Activated gamma-delta T cell treated with anti-CD3 and anti-CD28 coated beads, Interleukin-2, amount 50 U/mL, for 16 hours (primary cell): ENCODE results near the gene CYGB.

ENCODE experiments used
- DNase-seq: peaks from one replicate; pipeline ENCODE4 v3.0.0-alpha.2; 2020; ENCODE audit warnings: low read depth

The CYGB gene

DNA sequence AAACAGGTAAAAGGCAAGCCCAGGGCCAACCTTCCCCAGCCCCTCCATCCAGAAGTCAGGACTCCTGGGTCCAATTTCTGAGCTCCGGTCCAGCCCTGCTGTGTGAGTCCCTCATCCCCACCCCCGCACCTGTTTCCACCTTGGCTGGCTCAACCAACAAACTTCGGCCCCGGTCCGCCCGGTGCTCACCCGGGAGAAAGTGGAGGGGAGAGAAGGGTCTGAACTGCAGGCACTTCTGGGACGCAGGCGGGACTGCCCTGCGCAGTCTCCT, 36.8 kb downstream of the CYGB start:
- DNase-seq = no peak

- no peak for DNase-seq
These were observed 37.3 kb downstream of the CYGB start for GRCh38 chr17:76500074-76500746.

DNA sequence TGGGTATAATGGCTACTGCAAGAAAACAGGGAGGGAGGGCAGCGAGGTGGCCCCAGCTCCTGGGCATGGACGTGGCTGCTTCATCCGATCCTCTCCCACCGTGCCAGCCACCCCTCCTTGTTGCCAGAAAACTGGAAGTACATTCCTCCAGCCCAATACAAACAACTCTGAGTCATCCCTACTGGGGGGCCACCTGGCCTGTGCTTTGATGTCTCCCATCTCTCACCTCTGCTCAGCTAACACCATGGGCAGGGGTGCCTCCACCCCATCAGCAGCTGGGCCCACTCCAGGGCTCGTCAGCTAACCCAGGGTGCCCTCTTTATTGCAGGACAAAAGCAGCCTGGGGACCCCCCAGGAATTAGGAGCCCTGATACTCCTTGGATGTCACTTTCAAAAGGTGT, 38.2 kb downstream of the CYGB start:
- no peak for DNase-seq

DNA sequence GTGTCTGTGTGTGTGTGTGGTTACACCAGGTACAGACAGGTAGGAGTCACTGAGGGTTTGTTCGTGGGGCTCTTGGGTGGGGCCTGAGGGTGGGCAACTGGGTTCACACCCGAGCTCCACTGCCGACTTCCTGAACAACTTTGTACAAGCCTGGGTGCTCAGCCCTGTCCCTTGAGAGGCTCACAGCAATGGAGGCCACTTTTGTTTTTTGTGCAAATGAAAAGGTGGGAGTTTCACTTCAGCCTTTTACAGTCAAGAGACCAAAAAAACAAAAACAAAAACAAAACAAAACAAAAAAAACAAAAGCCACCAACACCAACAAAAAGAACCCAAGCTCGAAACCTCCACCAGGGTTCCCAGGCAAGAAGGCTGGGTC, 38.6 kb downstream of the CYGB start:
- DNase-seq = no peak

DNA sequence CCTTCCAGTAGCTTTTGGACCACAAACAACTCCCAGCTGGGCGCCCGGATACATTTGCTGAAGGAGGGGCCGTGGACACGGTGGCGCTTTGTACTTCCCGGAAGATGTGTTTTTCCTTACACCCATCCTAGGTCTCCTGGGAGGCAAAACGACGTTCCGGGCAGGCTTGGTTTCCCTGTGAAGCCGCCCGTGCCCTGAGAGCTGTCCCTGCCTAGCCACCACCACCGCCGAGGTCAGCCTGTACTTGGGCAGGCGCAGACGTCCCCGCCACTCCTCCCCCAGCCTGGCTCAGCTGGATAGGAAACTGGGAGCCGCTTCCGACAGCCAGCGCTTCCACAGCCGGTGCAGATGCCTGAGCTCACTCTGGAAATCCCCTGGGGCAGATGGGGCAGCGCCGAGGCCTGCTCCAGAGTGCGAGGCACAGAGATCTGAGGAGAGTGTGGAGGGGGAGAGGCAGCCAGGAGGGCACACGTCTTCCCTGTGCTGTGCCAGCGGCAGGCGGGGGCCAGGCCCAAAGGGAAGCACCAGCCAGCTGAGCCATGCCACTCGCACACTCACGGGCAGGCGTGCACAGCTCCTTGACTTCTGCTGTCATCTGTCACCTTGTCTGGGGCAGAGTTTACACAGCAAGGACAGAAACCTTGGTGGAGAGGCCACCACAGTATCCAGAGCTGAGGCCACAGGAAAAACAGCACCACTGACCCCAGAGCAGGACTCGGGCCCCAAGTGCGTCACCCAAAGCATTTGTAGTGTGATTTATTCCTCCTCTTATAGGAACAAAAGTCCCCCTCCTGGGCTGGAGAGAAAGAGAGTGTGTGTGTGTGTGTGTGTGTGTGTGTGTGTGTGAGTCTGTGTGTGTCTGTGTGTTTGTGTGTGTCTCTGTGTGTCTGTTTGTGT, 39.3 kb downstream of the CYGB start:
- no peak for DNase-seq

- DNase-seq = no peak
These were observed 39.9 kb downstream of the CYGB start for GRCh38 chr17:76497699-76497978.

- no peak for DNase-seq
These were observed 41.0 kb downstream of the CYGB start for GRCh38 chr17:76496464-76496863.

- no peak for DNase-seq
These were observed 41.7 kb downstream of the CYGB start for GRCh38 chr17:76495663-76496400.

DNA sequence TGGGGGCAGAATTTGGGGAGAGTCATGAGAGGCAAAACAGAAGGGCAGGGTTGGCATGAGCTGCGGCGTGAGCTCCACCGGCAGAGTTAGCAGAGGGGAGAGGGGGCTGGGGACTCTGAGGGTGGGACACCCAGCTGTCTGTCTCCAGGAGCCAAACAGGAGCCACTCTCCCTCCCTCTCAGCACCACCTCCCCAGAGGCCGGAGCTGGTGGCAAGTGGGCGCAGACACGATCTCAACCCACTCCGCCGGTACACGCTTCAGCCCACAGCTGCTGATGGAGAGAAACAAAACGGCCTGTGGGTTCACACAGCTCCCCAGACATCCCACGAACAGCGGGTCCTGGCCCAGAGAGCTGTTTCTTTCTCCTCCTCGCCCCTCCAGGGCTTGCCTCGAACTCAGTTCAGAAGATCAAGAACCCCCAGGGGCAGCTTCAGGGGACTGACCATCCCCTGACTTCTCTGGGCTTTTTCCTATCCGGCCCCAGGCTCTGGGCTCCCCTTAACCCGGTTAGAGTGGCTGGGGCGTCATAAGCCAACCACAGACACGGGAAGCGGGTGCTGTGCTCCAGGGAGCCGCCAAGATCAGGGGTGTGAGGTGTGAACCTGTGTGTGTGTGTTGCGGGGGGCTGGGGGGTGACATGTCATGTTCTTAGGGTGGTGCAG, 43.9 kb downstream of the CYGB start:
- peak; percentile 24 for DNase-seq

- peak; percentile 28 for DNase-seq
These were observed 44.5 kb downstream of the CYGB start for GRCh38 chr17:76492989-76493501.

DNA sequence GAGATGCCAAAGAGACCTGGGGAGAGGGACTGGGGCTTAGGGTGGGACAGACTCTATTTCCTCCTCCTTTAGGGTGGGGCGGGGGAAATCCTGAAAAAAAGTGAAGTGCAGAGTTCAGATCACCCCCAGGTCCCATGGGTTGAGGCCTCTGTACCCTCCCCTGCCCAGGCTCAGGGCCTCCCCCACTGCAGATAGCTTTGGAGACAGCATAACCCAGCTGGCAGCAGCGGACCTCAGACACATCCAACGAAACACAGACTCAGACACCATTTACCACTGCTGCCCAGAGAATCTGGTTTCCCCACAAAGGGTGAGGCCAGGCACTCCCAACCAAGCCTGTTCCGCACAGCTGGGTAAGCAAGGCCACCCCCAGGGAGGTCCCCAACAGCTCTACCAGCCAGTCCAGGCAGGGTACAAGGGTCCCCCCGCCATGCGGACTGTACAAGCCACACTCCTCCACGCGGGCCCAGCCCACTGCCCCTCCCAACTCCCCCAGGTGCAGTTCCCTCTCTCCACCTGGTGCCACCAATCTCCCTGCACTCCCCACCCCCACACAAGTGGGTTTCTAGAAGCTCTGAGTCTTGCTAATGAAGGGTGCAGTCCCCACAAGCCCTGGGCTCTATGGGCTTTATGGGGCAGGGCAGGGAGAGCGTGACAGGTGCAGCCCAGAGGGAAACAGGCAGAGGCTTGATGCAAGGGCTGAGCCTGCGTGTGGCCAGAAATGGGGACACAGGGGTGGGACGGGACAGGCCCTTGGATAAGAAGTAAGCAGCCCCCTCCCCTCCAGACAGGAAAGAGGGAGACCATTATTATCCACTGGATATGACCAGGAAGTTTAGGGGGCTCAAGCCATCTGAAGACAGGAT, 45.2 kb downstream of the CYGB start:
- DNase-seq = no peak

DNA sequence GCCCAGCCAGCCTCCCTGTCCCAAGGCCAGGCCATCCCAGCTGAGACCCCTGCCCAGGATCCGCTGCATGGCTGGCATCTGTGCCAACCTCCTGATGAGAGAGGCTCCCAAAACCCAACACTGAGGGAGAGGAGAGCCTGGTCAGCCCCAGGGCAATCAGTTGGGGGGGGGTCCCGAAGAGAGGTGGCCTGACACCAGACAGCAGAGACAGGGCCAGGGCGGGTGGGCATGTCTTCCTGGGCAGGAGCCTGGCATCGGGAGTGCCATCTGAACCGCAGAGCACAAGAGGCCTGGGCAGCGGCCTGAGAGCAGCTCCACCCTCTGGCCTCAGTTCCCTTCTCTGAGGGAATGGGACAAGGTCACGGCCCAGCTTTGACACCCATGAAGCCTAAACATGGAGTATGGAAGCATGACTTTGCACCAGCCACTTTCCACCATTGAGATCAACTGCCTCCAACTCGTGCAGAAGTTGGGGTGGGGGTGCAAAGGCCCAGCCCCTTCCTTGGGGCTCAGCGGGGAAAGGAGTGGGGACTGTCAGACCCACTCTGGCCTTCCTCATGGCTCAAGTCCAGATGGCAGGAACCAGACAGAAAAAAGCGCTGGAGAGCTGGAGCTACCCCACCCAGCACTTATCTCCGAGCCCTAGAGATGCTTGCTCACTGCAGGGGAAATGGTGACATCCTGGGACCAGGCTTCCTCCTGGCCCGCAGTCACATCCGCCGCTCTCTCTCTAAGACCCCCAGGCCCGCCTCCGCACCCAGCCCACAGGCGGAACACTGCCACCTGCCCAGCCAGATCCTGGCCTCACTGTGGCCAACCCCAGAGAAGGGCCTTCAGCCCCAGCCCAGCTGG, 46.0 kb downstream of the CYGB start:
- DNase-seq = no peak

DNA sequence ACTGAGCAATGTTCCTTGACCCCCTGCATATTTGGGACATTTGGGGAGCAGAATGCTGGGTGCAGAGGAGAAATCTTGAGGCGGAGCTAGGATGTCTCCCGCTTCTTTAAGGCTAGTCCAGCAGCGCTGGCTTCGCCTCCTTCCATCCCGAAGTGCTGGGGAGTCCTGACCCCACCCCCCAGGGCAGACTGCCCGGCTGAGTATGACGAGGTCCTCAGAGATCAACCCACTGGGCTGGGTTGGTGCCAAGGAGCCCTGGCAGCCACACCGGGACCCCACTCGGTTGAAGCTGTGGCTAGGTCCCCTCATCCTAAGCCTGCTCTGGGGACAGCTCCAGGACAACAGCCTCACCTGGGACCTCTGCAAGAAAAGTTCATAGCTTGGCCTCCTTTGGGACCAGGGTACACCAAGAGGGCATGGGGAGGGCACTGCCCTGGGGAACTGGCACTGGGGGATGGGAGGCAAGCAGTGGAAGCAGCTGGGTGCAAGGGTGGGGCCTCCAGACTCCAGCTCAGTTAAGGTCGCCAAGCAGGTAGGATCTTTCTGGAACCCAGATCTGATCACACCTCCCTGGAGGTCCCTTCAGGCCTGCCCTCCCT, 47.3 kb downstream of the CYGB start:
- no peak for DNase-seq

- no peak for DNase-seq
These were observed 49.9 kb downstream of the CYGB start for GRCh38 chr17:76487451-76488192.

- no peak for DNase-seq
These were observed 51.9 kb downstream of the CYGB start for GRCh38 chr17:76485569-76485968.

GRCh38 chr17:76484228-76484725, 53.2 kb downstream of the CYGB start:
- DNase-seq = no peak

DNA sequence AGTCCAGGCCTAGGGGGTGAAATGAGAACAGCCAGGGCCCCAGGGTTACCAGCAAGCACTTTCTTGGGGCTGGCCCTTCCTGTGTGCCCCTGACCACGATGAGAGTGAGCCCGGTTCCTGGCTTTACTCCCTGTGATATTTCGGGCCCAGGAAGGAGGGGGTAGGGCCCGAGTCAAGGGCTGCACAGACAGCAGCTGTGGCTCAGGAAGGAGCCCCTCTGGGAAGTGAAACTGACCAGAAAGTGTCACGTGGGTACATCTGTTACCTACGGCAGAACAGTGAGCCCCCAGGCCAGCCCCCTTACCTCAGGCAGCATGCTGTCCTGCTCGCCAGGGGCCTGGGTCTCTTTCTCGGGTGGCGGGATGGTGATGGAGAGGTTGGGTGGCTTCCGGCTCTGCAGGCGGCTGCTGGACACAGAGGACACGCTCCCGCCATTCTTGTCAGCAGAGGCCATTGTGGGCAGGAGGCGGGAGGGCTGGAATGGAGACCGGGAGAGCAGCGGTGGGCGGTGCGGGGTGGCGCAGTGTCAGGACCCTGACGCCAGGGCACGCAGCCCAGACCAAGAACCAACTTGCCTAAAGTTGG, 56.3 kb downstream of the CYGB start:
- no peak for DNase-seq

- DNase-seq = no peak
These were observed 56.9 kb downstream of the CYGB start for GRCh38 chr17:76480632-76481031.

GRCh38 chr17:76479515-76480060, 57.9 kb downstream of the CYGB start:
- no peak for DNase-seq
